Mesothelial cell of epicardium (in vitro differentiated cells): ENCODE measurements around the gene SRC. TPM values are rescaled to one million over a fixed set of nuclear protein-coding genes. Genes with fewer than 3 reads are reported as not detected.

Experiments used
- DNase-seq, 2 experiments: peaks; one replicate each; pipeline ENCODE4 v3.0.0; 2021; ENCODE audit warnings: low spot score in 2 of 2; ENCODE audit not compliant: unreplicated experiment in 2 of 2
- H3K27ac Mint-ChIP-seq: 2 replicates; pipeline ENCODE4 v1.8.0; 2021; ENCODE audit warnings: mixed read lengths
- H3K27me3 Mint-ChIP-seq: 2 replicates; pipeline ENCODE4 v1.8.0; 2021; ENCODE audit warnings: low read depth, mixed read lengths
- H3K36me3 Mint-ChIP-seq: 2 replicates; pipeline ENCODE4 v1.8.0; 2021; ENCODE audit warnings: mixed read lengths
- H3K4me1 Mint-ChIP-seq: 2 replicates; pipeline ENCODE4 v1.8.0; 2021; ENCODE audit warnings: mixed read lengths
- H3K4me3 Mint-ChIP-seq: 2 replicates; pipeline ENCODE4 v1.8.0; 2021; ENCODE audit warnings: mild to moderate bottlenecking, moderate library complexity, mixed read lengths
- H3K9me3 Mint-ChIP-seq: 2 replicates; pipeline ENCODE4 v1.8.0; 2021; ENCODE audit warnings: mixed read lengths
- total RNA-seq: library from RNA; stranded (reverse); gene quantifications from 3 replicates; pipeline ENCODE4 v1.2.1, GENCODE V29; 2021
- TF ChIP-seq, protein P1 (sequence below): fragments of 200-600 bp; sonication (generic); IDR thresholded peaks from one replicate; pipeline ENCODE4 v1.5.0; 2021; ENCODE audit warnings: antibody characterized with exemption; ENCODE audit not compliant: unreplicated experiment

SRC gene
- total RNA-seq, 1 donor from 2014 or later: 85.2 TPM

DNA sequence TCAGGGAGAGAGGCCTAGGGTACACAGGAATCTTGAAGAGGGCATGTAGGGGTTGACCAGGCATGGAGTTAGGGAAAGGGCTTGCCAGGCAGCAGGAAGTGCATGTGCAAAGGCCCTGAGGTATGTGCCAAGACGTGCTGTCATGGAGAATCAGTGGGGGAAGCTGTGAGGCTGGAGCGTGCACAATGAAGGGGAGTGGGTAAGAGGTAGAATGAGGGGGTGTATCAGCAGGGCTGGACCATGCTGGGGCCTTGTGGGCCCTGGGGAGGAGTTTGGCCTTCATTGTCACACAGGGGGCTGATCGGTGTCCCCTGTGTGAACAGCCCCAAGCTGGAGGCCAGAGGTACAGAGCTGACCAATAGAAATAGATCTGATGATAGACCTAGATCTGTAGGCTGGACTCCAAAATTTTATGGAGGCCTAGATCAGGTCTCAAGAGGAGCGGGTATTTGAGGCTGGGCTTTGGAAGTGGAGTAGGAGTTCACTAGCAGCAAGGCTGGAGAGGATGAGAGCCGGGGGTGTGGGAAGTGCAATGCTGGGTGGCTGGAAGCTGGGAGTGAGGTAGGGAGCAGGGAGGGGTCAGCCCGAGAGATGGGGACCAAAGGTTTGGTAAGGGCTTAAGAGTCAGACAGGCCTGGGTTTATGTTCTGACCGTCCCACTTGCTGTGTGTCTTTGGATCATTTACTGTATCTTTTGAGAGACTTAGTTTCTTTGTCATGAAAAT is 3.0 kb downstream of the SRC start:
- no peaks in the 10 kb centered on the region for H3K9me3 Mint-ChIP-seq
- DNase-seq: no peak
- H3K4me1 Mint-ChIP-seq: peaks cover 28% of the 10 kb centered on the region
- TF ChIP-seq, protein P1, sequence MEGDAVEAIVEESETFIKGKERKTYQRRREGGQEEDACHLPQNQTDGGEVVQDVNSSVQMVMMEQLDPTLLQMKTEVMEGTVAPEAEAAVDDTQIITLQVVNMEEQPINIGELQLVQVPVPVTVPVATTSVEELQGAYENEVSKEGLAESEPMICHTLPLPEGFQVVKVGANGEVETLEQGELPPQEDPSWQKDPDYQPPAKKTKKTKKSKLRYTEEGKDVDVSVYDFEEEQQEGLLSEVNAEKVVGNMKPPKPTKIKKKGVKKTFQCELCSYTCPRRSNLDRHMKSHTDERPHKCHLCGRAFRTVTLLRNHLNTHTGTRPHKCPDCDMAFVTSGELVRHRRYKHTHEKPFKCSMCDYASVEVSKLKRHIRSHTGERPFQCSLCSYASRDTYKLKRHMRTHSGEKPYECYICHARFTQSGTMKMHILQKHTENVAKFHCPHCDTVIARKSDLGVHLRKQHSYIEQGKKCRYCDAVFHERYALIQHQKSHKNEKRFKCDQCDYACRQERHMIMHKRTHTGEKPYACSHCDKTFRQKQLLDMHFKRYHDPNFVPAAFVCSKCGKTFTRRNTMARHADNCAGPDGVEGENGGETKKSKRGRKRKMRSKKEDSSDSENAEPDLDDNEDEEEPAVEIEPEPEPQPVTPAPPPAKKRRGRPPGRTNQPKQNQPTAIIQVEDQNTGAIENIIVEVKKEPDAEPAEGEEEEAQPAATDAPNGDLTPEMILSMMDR: no peak
- peaks cover 22% of the 10 kb centered on the region for H3K36me3 Mint-ChIP-seq
- peak overlapping the region; percentile 68 for H3K27ac Mint-ChIP-seq
- H3K27me3 Mint-ChIP-seq: no peaks in the 10 kb centered on the region
- H3K4me3 Mint-ChIP-seq: no peak overlapping the region

DNA sequence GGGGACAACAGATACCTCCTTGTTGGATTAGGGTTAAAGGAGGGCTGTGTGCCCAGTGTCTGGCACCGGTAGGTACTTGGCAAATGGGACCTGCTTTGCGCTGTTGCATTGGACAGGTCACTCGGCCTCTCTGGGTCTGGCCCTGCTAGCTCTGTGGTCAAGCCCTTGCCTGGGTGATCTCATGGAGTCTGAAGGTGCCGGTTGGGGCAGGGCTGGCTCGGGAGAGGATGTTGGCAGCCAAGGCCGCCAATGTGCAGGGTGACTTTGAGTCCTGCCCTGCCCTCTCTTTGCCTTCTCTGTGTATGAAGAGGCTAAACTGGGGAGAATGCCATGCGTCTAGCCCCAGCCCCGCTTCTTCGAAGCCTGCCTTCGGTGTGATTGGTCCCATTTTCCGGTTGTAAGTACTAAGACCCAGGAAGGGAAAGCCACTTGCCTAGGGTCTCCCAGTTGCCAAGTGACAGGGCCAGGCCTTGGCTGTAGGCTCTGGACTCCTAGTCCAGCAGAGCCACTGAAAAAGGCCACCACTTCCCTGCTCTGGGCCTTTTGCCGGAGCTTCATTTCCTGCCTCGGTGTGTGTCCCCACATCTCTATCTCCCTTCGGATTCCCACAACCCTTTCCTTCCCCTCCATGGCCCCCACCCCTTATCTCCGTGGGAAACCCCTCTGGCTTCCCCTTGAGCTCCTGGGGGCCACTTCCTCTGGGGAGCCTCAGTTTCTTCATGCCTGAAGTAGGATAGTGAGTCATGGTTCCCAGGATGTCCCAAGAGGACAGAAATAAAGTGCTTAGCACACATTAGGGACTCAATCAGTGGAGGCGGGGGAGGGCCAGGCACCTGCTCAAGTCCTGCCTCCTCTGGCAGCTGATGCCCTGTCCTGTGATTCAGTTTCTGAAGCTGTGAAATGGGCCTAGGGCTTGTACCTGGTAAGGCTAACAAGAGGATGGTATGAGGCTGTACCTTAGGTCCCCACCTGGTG is 3.9 kb downstream of the SRC start:
- peaks cover 22% of the 10 kb centered on the region for H3K36me3 Mint-ChIP-seq

DNA sequence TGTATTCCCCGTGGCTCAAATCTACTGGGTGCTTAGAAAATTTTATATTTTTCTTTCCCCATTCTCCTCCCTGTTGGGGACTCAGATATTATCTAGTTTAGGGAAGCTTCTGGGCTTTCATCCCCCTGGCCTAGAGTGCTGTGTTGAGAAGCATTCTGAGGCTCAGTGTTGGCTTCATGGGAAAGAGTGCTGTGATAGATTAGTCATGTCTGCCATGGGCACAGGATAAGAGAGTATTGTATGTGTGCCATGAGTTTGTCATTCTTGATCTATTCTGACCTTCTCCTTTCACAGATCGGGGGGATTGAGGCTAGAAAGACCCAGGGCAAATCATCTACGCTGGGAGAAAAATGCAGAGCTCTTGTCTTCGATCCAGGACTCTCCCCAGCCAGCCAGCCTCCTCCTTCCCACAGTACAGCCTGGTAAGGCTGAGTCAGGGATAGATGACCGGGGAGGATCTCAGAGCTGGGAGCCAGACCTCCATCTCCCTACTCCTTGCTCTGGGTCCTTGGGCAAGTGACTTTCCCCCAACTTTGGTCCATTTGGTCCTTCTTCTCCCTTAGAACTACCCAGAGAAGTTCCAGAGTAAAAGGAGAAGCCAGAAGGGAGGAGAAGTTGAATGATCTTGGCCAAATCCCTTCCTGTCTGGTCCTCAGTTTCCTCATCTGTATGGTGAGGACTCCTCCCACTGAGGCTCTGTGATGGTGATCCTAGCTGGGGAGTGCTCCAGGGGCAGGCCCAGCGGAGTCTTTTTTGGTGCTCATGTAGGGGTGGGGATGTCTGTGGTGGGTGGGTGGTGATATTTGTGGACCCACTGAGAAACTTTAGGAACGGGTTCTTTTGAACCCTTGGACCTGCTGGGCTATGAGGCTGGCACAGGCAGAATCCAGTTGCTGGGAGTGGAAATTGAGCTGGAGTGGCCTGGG is 5.0 kb downstream of the SRC start:
- Mint-ChIP-seq H3K27ac (peak overlapping the region; percentile 43), H3K4me3 (no peak overlapping the region), H3K4me1 (peaks cover 15% of the 10 kb centered on the region), H3K9me3 (no peaks in the 10 kb centered on the region), H3K36me3 (peaks cover 22% of the 10 kb centered on the region), H3K27me3 (no peaks in the 10 kb centered on the region)
- TF ChIP-seq, protein P1: no peak
- no peak for DNase-seq

More for the DNA sequence above, 3.9 kb downstream of the SRC start:
- H3K27ac Mint-ChIP-seq: peak overlapping the region; percentile 68
- H3K4me1 Mint-ChIP-seq: peaks cover 21% of the 10 kb centered on the region
- H3K4me3 Mint-ChIP-seq: no peak overlapping the region
- TF ChIP-seq, protein P1: no peak
- no peak for DNase-seq
- H3K27me3 Mint-ChIP-seq: no peaks in the 10 kb centered on the region
- H3K9me3 Mint-ChIP-seq: no peaks in the 10 kb centered on the region

- H3K36me3 Mint-ChIP-seq: peaks cover 22% of the 10 kb centered on the region
- peaks cover 15% of the 10 kb centered on the region for H3K4me1 Mint-ChIP-seq
- no peak for DNase-seq
These were observed 6.0 kb downstream of the SRC start for GRCh38 chr20:37351689-37352607.

More at GRCh38 chr20:37351689-37352607, 6.0 kb downstream of the SRC start:
- TF ChIP-seq, protein P1: no peak
- no peaks in the 10 kb centered on the region for H3K27me3 Mint-ChIP-seq
- H3K9me3 Mint-ChIP-seq: no peaks in the 10 kb centered on the region
- no peak overlapping the region for H3K4me3 Mint-ChIP-seq
- no peak overlapping the region for H3K27ac Mint-ChIP-seq
